GM13977 (cell line): Measurements from ENCODE around the gene TPRG1.

Experiments used
- DNase-seq: peaks from one replicate; pipeline ENCODE4 v3.0.0; 2012; ENCODE audit warnings: low spot score
- in situ Hi-C: fragments of 300-500 bp; cut with MboI; formaldehyde crosslinking; loops from one replicate; pipeline ENCODE4 v1.12.0; 2022; ENCODE audit warnings: low sequenced_read_pairs, low pct_unique_long_range_greater_than_20kb, mixed read lengths, inconsistent platforms; ENCODE audit not compliant: unreplicated experiment
- TF ChIP-seq, protein P1 (sequence below): IDR thresholded peaks from 2 replicates; pipeline ENCODE4 v1.5.1; 2012; ENCODE audit warnings: mild to moderate bottlenecking, control low read depth; ENCODE audit not compliant: insufficient read depth; ENCODE audit errors: extremely low read depth, missing control alignments

The TPRG1 gene

DNA sequence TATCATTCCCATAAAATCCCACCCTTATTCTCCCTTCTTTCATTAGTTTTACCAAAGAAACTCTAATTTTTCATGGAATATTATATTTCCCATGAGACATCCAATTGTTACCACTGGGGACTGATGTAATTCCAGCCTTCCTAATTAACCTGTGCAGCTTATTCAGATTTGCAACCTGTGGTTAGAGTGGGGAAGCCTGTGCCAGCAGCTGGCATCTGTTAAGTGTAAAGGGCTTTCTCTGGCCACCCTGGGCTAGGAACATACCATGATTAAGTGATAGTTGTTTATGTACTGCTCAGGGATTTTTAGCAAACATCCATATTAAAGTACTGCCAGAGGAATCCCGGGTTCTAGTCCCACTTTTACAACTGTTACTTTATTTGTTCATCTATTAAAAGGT is 78.2 kb downstream of the TPRG1 start:
- in situ Hi-C loops = no loop called here
- DNase-seq = no peak
- TF ChIP-seq, protein P1, sequence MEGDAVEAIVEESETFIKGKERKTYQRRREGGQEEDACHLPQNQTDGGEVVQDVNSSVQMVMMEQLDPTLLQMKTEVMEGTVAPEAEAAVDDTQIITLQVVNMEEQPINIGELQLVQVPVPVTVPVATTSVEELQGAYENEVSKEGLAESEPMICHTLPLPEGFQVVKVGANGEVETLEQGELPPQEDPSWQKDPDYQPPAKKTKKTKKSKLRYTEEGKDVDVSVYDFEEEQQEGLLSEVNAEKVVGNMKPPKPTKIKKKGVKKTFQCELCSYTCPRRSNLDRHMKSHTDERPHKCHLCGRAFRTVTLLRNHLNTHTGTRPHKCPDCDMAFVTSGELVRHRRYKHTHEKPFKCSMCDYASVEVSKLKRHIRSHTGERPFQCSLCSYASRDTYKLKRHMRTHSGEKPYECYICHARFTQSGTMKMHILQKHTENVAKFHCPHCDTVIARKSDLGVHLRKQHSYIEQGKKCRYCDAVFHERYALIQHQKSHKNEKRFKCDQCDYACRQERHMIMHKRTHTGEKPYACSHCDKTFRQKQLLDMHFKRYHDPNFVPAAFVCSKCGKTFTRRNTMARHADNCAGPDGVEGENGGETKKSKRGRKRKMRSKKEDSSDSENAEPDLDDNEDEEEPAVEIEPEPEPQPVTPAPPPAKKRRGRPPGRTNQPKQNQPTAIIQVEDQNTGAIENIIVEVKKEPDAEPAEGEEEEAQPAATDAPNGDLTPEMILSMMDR = no peak

DNA sequence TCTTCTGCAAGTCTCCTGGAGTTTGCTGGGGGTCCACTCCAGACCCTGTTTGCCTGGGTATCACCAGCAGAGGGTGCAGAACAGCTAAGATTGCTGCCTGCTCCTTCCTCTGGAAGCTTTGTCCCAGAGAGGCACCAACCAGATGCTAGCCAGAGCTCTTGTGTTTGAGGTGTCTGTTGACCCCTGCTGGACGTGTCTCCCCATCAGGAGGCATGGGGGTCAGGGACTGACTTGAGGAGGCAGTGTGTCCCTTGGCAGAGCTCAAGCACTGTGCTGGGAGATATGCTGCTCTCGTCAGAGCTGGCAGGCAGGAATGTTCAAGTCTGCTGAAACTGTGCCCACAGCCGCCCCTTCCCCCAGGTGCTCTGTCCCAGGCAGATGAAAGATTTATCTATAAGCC is 86.5 kb downstream of the TPRG1 start:
- in situ Hi-C loops = no loop called here
- TF ChIP-seq, protein P1 = no peak
- DNase-seq = no peak

DNA sequence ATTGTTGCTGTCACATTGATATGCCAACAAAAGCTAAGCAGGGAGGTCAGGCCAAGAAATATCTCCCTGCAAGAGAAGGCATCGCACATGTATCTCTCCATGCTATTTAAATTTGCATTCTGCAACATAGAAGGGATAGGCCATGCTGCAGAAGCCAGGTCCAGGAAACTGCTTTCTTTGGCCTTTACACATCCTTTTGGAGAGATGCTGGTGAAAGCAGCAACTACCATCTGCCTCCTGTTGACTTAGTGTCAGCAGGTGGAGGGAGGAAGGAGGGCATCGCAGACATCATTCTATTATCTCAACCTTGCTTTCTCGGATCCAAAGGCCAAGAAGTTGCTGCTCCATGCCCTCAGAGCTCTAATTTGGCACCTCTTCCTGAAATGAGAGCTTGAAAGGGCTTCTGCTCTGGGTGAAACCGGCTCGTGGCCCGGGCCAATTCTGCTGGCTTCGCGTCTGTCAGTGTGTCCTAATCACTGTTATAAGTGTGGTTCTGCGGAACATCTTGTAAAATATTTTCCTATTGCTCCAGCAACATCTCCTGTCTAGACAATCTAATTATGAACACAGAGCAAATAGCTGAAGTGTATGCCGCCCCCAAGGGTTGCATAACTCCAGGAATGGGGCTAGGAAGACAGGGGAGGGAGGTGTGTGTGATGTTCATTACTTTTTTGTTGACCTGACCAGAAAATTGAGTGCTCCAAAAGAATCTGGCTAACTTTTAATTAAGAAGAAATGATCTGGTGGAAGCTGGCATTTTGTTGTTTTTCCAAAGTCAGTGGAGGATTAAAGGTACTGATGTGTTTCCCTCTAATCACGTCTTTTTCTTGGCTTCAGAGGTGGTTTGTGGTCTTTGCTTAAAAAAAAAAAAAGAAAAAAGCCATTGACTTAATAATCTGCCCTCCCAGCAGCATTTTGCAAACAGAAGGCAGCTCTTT is 89.1 kb downstream of the TPRG1 start:
- TF ChIP-seq, protein P1 = no peak
- in situ Hi-C loops = no loop called here
- DNase-seq = no peak

DNA sequence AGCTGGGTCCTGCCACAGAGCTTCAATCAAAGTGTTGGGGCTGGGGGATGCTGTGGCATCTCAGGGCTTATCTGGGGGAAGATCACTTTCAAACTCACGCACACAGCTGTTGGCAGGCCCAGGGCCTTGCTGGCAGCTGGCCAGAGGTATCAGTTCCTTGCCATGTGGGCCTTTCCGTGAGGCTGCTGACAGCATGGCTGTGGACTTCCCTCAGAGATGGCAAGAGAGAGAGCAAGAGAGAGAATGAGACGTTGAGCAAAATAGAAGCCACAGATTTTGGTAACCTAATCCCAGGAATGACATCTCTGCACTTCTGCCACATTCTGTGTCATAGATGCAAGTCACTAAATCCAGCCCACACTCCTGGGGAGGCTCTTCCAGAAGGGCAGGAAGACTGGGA is 91.0 kb downstream of the TPRG1 start:
- DNase-seq = no peak
- TF ChIP-seq, protein P1 = no peak
- in situ Hi-C loops = no loop called here

DNA sequence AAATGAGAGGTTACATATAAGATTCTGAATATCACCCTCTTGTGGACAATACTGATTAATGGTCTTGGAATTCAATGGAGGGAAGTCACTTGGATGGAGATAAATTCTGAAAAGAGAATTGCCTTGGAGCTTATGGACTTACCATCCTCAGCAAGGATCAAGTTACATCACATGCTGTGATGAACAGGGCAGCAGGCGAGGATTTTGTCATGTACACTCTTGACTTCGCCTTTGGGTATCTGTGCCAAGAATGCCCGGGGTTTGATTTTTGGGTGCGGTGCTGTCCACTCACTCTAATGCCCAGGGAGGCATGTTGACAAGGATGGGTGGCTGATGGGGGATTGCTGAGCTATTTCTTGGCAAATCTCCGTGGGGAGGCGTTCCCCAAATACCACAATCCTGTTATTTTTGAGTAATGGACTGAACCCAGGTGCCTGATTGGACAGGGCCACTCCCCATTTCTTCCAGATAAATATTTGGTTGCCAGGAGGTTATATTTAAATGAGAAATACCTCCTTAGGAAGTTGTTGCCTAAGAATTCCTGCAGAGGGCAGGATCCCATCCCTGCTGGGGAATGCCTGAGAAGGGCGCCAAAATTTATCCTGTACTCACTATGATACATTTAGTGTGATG is 96.3 kb downstream of the TPRG1 start:
- TF ChIP-seq, protein P1 = no peak
- DNase-seq = no peak
- in situ Hi-C loops = no loop called here

DNA sequence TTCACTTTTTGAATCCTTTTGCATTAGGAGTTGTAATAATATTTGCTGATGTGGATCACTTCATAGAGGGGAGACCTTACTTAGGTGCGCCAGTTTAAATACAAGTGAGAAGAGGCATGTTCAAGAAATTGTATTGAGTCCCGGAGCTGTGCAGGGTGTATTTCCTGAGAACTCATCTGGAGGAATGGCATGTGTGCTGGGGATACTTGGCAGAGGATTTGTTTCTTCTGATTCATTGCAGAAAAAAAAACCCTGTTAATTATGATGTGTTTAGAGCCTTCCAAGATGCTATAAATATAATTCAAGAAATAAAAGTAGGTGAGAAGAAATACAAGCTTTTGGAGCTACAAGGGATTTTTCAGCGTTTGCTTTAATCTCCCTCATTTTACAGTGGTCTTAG is 97.6 kb downstream of the TPRG1 start:
- TF ChIP-seq, protein P1 = no peak
- in situ Hi-C loops = no loop called here
- DNase-seq = no peak
